Adrenal gland (tissue), 12 donors: ENCODE results near the gene CD247. TPM values are rescaled to one million over a fixed set of nuclear protein-coding genes. Genes with fewer than 3 reads are reported as not detected.

Experiments
- DNase-seq, 7 donors: peaks; one replicate each; pipeline ENCODE4 v3.0.0-alpha.2; 2019 to 2020
- H3K27ac ChIP-seq, 5 donors: fragments of 200-600 bp; sonication (generic) in 4 of 5; 1 replicate in 3 of 5; 2 replicates in 2 of 5; pipeline versions ENCODE4 v1.5.1 to v1.8.0; 2016 to 2020; ENCODE audit warnings: mild to moderate bottlenecking in 1 of 5
- H3K27me3 ChIP-seq: fragments of 200-600 bp; 2 replicates; pipeline ENCODE4 v1.8.0; 2021
- H3K36me3 ChIP-seq, 2 donors: fragments of 200-600 bp; replicated peaks in 1 of 2; 1 replicate in 1 of 2; 2 replicates in 1 of 2; pipeline versions ENCODE4 v1.5.1 to v1.8.0; 2018 to 2022
- H3K4me1 ChIP-seq, 2 donors: fragments of 200-600 bp; replicated peaks in 1 of 2; 1 replicate in 1 of 2; 2 replicates in 1 of 2; pipeline versions ENCODE4 v1.5.1 to v1.8.0; 2018 to 2021
- H3K4me3 ChIP-seq, 4 donors: fragments of 200-600 bp; sonication (generic) in 3 of 4; one replicate each; pipeline ENCODE4 v1.5.1; 2016 to 2018
- H3K9me3 ChIP-seq, 3 donors: fragments of 200-600 bp; sonication (generic) in 1 of 3; replicated peaks in 1 of 3; 1 replicate in 2 of 3; 2 replicates in 1 of 3; pipeline versions ENCODE4 v1.5.1 to v1.8.0; 2016 to 2021
- POLR2A ChIP-seq, 2 donors: fragments of 450-650 bp; IDR thresholded peaks; one replicate each; pipeline ENCODE4 v1.6.1; 2017; ENCODE audit warnings: antibody characterized with exemption in 2 of 2, mild to moderate bottlenecking in 2 of 2, moderate library complexity in 1 of 2
- WGBS, 4 donors: extraction: QIAGEN DNeasy Blood & Tissue Kit in 2 of 4; methylation state at CpG; one replicate each; pipeline versions ENCODE4 v1.1.5 to v1.1.7; 2013 to 2017; 5-methylcytosine and 5-hydroxymethylcytosine counted together
- intact Hi-C, 2 donors: fragments of 100-400 bp; cut with DNase I; formaldehyde crosslinking; loops; one replicate each; pipeline versions ENCODE4 v1.14.1 to v1.15.0; 2022 to 2023
- polyA plus RNA-seq, 3 donors: library from polyadenylated mRNA; stranded (reverse); fragments of 200-250 nt in 2 of 3; fragments of 350-450 nt in 1 of 3; fragmentation: Illumina TruSeq in 1 of 3; extraction: RNeasy Lipid Tissue Mini Kit (QIAGEN cat#74804) in 1 of 3; gene quantifications; one replicate each; pipeline ENCODE4 v1.2.3, GENCODE V29; 2013 to 2014
- total RNA-seq, 9 donors: library from RNA; depleted of rRNA in 4 of 9; stranded (reverse); fragments of >200 nt in 4 of 9; fragments of 120-200 nt in 1 of 9; fragmentation: NEBNext Ultra II Directional in 1 of 9; extraction: Animal tissue kit (Norgen Biotek cat#: 25700) in 1 of 9; gene quantifications; one replicate each; pipeline versions ENCODE4 v1.1.0 to v1.2.4, GENCODE V29; 2013 to 2023
- TF ChIP-seq, protein P1 (sequence below), 6 experiments: fragments of 450-650 bp in 4 of 6; fragments of 200-600 bp in 2 of 6; sonication (generic) in 1 of 6; IDR thresholded peaks; 1 replicate in 5 of 6; 2 replicates in 1 of 6; pipeline versions ENCODE4 v1.5.1 to v1.8.0; 2016 to 2021; ENCODE audit warnings: antibody characterized with exemption in 6 of 6, mild to moderate bottlenecking in 2 of 6, moderate library complexity in 1 of 6
- donor health status: healthy with polysubstance abuse.
- donor health status: Bipolar disorder and iron deficiency.
- donor health status: DM: yes; HTN: yes; CAD: no.
- donor health status: DM: no; HTN: no; CAD: no.
- donor health status: DM: no; HTN: no; CAD: no.
- donor health status: DM: yes; HTN: yes; CAD: no.

The CD247 gene
- total and polyA plus RNA-seq, 12 donors: 0.26 to 2.3 (median 1.2) TPM; not detected in 1

DNA sequence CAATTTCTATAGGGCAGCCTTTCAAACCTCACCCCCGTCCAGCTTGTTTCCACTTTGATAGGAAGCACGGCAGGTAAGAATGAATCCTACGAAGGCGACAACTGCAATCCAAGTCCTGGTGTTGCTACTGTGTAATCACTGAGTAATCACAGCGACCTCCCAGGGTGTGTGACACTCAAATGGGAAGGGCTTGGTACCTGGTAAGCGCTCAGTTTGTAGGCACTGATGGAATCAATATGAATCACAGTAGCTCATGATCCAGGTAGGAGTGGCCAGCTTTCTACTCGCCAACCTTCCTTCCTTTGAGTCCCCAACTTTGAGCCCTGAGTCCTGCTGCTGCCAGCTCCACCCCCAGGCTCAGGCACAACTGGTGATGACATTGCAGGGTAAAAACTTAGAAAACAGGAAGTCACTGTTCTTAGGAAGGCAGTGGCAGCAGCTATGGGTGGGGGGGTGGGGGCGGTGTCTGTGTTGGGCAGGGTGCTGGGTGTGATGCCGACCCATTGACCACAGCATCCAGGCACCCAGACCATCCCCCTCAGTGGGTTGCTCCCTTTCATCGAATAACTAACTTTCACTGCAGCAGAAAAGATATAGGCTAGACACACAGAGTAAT lies 70.7 kb downstream of the CD247 start:
- intact Hi-C loops: no loop called here
- Histone ChIP-seq H3K36me3 (no peaks in the 10 kb centered on the region), H3K4me1 (no peaks in the 10 kb centered on the region), H3K27me3 (no peaks in the 10 kb centered on the region), H3K9me3 (no peaks in the 10 kb centered on the region), H3K4me3 (no peak overlapping the region), H3K27ac (peak overlapping the region in 1 of 5 donors; percentile 6)
- no peak for TF ChIP-seq POLR2A (IDR thresholded peaks at IDR 0.05)
- TF ChIP-seq, protein P1, sequence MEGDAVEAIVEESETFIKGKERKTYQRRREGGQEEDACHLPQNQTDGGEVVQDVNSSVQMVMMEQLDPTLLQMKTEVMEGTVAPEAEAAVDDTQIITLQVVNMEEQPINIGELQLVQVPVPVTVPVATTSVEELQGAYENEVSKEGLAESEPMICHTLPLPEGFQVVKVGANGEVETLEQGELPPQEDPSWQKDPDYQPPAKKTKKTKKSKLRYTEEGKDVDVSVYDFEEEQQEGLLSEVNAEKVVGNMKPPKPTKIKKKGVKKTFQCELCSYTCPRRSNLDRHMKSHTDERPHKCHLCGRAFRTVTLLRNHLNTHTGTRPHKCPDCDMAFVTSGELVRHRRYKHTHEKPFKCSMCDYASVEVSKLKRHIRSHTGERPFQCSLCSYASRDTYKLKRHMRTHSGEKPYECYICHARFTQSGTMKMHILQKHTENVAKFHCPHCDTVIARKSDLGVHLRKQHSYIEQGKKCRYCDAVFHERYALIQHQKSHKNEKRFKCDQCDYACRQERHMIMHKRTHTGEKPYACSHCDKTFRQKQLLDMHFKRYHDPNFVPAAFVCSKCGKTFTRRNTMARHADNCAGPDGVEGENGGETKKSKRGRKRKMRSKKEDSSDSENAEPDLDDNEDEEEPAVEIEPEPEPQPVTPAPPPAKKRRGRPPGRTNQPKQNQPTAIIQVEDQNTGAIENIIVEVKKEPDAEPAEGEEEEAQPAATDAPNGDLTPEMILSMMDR (IDR thresholded peaks at IDR 0.05): no peak
- 47 to 73% (median 58%) methylated on average over 10 of the region's 10 CpGs for WGBS, 4 donors
- no peak for DNase-seq

DNA sequence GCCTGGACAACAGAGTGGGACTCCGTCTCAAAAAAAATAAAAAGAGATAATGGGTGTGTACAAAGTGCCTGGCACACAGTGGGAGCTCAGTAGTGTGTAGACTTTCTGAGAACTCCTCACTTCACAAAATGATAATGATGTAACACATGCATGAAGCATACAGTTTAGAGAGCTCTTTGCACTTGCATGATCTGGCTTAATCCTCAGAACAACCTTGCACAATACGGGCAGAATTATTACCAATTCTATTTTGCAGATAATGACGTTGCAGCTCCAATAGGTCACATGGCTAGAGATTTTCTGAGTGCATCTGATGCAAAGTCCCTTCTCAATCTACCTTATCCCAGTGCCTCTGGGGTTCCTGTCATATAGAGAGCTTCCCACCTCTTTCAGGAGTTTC lies 71.4 kb downstream of the CD247 start:
- WGBS, 4 donors: 45 to 74% (median 61%) methylated on average over 3 of the region's 3 CpGs
- intact Hi-C loops: no loop called here
- Histone ChIP-seq H3K27ac (no peak overlapping the region), H3K4me3 (no peak overlapping the region), H3K36me3 (no peaks in the 10 kb centered on the region), H3K9me3 (no peaks in the 10 kb centered on the region), H3K27me3 (no peaks in the 10 kb centered on the region), H3K4me1 (no peaks in the 10 kb centered on the region)
- TF ChIP-seq POLR2A (IDR thresholded peaks at IDR 0.05): no peak
- TF ChIP-seq, protein P1 (IDR thresholded peaks at IDR 0.05): no peak
- peak in 1 of 7 donors; percentile 7 for DNase-seq

DNA sequence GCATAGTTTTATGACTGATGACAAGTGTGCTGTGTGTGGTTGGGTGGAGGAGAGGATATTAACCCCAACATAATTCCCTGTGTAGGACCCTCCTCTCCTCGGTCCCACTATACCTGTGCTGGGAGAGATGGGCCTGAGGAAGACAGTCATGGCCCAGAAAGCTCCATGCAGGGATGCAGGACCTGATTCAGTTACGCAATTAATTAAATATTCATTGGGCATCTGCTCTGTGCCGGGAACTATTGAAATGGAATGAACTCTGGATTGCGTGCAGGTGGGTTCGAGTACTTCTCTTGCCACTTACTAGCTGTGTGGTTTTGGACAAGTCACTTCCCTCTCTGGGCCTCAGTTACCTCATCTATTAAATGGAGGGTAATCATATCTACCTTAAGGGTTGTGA lies 74.6 kb downstream of the CD247 start:
- Histone ChIP-seq H3K36me3 (no peaks in the 10 kb centered on the region), H3K27ac (no peak overlapping the region), H3K4me1 (peaks cover 8 to 11% of the 10 kb centered on the region in 2 donors), H3K27me3 (no peaks in the 10 kb centered on the region), H3K9me3 (no peaks in the 10 kb centered on the region), H3K4me3 (no peak overlapping the region)
- no peak for TF ChIP-seq POLR2A (IDR thresholded peaks at IDR 0.05)
- TF ChIP-seq, protein P1 (IDR thresholded peaks at IDR 0.05): no peak
- intact Hi-C loops: loop anchor here (2.0 to 5.0 kb wide), 4 partner anchors 41 to 381 kb away; no protein-coding TSS in a partner anchor
- DNase-seq: peak in 1 of 7 donors; percentile 21
- 79 to 90% (median 84%) methylated on average over 5 of the region's 5 CpGs for WGBS, 4 donors

DNA sequence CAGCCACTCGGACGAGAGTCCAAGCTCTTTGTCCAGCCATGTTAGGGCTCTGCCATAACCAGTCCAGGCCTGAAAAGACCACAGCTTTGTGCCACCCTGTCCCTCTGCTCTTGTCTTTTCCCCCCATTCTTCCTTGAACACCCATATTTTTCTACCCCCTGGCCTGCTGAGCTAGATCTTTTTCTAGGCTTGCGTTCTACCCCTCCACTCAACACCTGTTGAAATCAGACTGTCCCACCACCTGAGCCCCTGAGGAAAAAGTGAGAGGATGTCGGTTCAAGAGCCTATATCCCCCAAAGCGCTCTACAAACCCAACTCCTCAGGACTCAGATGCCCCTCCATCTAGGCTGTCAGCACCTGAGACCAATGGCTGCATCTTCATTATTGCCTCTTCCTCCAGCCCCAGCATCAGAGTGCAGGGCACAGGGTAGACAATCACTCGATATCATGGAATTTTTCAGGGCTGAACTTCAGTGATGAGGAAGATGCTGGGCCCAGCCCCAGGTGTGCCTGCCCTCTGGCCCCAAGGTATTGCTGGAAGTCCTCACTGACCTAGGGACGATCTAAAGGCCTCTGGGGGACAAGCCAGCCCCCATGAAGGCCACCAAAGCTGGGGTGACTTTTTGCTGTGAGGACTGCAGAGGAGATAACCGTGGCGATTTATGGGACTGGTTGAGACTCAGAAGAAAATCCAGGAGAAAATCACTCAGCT lies 75.3 kb downstream of the CD247 start:
- Histone ChIP-seq H3K36me3 (no peaks in the 10 kb centered on the region), H3K4me3 (no peak overlapping the region), H3K4me1 (peaks cover 8 to 11% of the 10 kb centered on the region in 2 donors), H3K9me3 (no peaks in the 10 kb centered on the region), H3K27me3 (no peaks in the 10 kb centered on the region), H3K27ac (no peak overlapping the region)
- no peak for DNase-seq
- 70 to 81% (median 77%) methylated on average over 9 of the region's 9 CpGs for WGBS, 4 donors
- TF ChIP-seq, protein P1 (IDR thresholded peaks at IDR 0.05): no peak
- TF ChIP-seq POLR2A (IDR thresholded peaks at IDR 0.05): no peak
- intact Hi-C loops: loop anchor here (2.0 to 5.0 kb wide), 4 partner anchors 41 to 381 kb away; no protein-coding TSS in a partner anchor
